Stimulated activated CD8-positive, alpha-beta memory T cell treated with anti-CD3 and anti-CD28 coated beads, Interleukin-12 subunit alpha, Interleukin-12 subunit beta, amount 100 ng/mL, for 1 hour (primary cell): ENCODE results near the gene IGF2BP3.
A peak's percentile ranks its signal among the peaks of the same experiment; 100 is the strongest.

Source experiments
- DNase-seq: peaks from one replicate; pipeline ENCODE4 v3.0.0-alpha.2; 2020; ENCODE audit warnings: low read depth

Gene IGF2BP3

GRCh38 chr7:23261843-23262452 lies 208.3 kb downstream of the IGF2BP3 start:
- DNase-seq: peak; percentile 30

- no peak for DNase-seq
Measured at GRCh38 chr7:23260371-23260770, 209.9 kb downstream of the IGF2BP3 start.
